Esophagus squamous epithelium (tissue), 5 donors: ENCODE results near the gene TRAPPC2L. TPM values are rescaled to one million over a fixed set of nuclear protein-coding genes. Genes with fewer than 3 reads are reported as not detected.

Experiments
- DNase-seq: peaks from one replicate; lab custom pipeline; 2025; lab: John Stamatoyannopoulos, UW
- H3K27ac ChIP-seq, 4 donors: fragments of 200-600 bp; sonication (generic); one replicate each; pipeline ENCODE4 v1.5.1; 2016 to 2019; ENCODE audit warnings: mild to moderate bottlenecking in 1 of 4
- H3K27me3 ChIP-seq, 4 donors: fragments of 200-600 bp; sonication (generic); 1 replicate in 3 of 4; 2 replicates in 1 of 4; pipeline versions ENCODE4 v1.5.1 to v1.6.0; 2017 to 2021; ENCODE audit warnings: antibody characterized with exemption in 1 of 4
- H3K36me3 ChIP-seq, 3 donors: fragments of 200-600 bp; sonication (generic); one replicate each; pipeline ENCODE4 v1.5.1; 2016 to 2019
- H3K4me1 ChIP-seq, 3 donors: fragments of 200-600 bp; sonication (generic); one replicate each; pipeline ENCODE4 v1.5.1; 2017 to 2019
- H3K4me3 ChIP-seq, 4 donors: fragments of 200-600 bp; sonication (generic); 1 replicate in 3 of 4; 2 replicates in 1 of 4; pipeline ENCODE4 v1.5.1; 2016 to 2019; ENCODE audit warnings: mild to moderate bottlenecking in 2 of 4, moderate library complexity in 1 of 4
- H3K9me3 ChIP-seq, 3 donors: fragments of 200-600 bp; sonication (generic); one replicate each; pipeline ENCODE4 v1.5.1; 2016 to 2019
- CTCF ChIP-seq, 6 experiments: fragments of 450-650 bp in 4 of 6; fragments of 200-600 bp in 2 of 6; sonication (generic) in 2 of 6; IDR thresholded peaks; one replicate each; pipeline ENCODE4 v1.5.1; 2016 to 2019; ENCODE audit warnings: antibody characterized with exemption in 6 of 6, mild to moderate bottlenecking in 4 of 6, moderate library complexity in 4 of 6
- POLR2A ChIP-seq, 4 donors: fragments of 450-650 bp; IDR thresholded peaks; one replicate each; pipeline ENCODE4 v1.6.1; 2017; ENCODE audit warnings: antibody characterized with exemption in 4 of 4, mild to moderate bottlenecking in 4 of 4, moderate library complexity in 3 of 4
- WGBS, 2 donors: methylation state at CpG; one replicate each; pipeline ENCODE4 v1.1.5; 2018; 5-methylcytosine and 5-hydroxymethylcytosine counted together
- intact Hi-C: fragments of 100-400 bp; cut with DNase I; formaldehyde crosslinking; loops from one replicate; pipeline ENCODE4 v1.15.0; 2022
- total RNA-seq, 4 donors: library from RNA; depleted of rRNA; stranded (reverse); fragments of >200 nt; gene quantifications; one replicate each; pipeline ENCODE4 v1.1.0, GENCODE V29; 2016
- donor health status: DM: yes; HTN: yes; CAD: no.

The TRAPPC2L gene
- total RNA-seq, 4 donors from 2014 or later = 20.7 to 29.7 (median 24.7) TPM

- TF ChIP-seq POLR2A (IDR thresholded peaks at IDR 0.05) (no peak), CTCF (IDR thresholded peaks at IDR 0.05) (no peak)
- 92 to 96% methylated on average over 5 to 7 of the region's 19 CpGs for WGBS, 2 donors
- no peaks in the 10 kb centered on the region for H3K27me3 ChIP-seq
- H3K27ac ChIP-seq = no peak overlapping the region
- H3K4me1 ChIP-seq = no peaks in the 10 kb centered on the region
- intact Hi-C loops = no loop called here
- no peaks in the 10 kb centered on the region for H3K9me3 ChIP-seq
- H3K4me3 ChIP-seq = no peak overlapping the region
- peaks cover 12 to 88% (median 18%) of the 10 kb centered on the region in 3 donors for H3K36me3 ChIP-seq
- no peak for DNase-seq
Observed at GRCh38 chr16:88838566-88838965, 18.4 kb upstream of the TRAPPC2L start.

- no peak for DNase-seq
- Histone ChIP-seq H3K4me1 (no peaks in the 10 kb centered on the region), H3K27ac (no peak overlapping the region), H3K9me3 (no peaks in the 10 kb centered on the region), H3K27me3 (no peaks in the 10 kb centered on the region), H3K4me3 (no peak overlapping the region), H3K36me3 (peaks cover 12 to 88% (median 18%) of the 10 kb centered on the region in 3 donors)
- intact Hi-C loops = no loop called here
- WGBS, 2 donors = 98 to 100% methylated on average over 1 to 10 of the region's 39 CpGs
- TF ChIP-seq POLR2A (IDR thresholded peaks at IDR 0.05) (no peak), CTCF (IDR thresholded peaks at IDR 0.05) (no peak)
Observed at GRCh38 chr16:88839026-88839529, 17.8 kb upstream of the TRAPPC2L start.

GRCh38 chr16:88839745-88840599 lies 17.0 kb upstream of the TRAPPC2L start:
- no peak overlapping the region for H3K27ac ChIP-seq
- intact Hi-C loops = no loop called here
- no peak for DNase-seq
- H3K4me1 ChIP-seq = no peaks in the 10 kb centered on the region
- TF ChIP-seq CTCF (IDR thresholded peaks at IDR 0.05) (no peak), POLR2A (IDR thresholded peaks at IDR 0.05) (no peak)
- WGBS, 2 donors = 88 to 96% methylated on average over 4 to 10 of the region's 24 CpGs
- H3K36me3 ChIP-seq = peaks cover 12 to 89% (median 18%) of the 10 kb centered on the region in 3 donors
- H3K27me3 ChIP-seq = no peaks in the 10 kb centered on the region
- no peak overlapping the region for H3K4me3 ChIP-seq
- no peaks in the 10 kb centered on the region for H3K9me3 ChIP-seq

GRCh38 chr16:88840600-88841215 lies 16.2 kb upstream of the TRAPPC2L start:
- intact Hi-C loops = no loop called here
- Histone ChIP-seq H3K27ac (no peak overlapping the region), H3K4me1 (no peaks in the 10 kb centered on the region), H3K36me3 (peaks cover 12 to 84% (median 18%) of the 10 kb centered on the region in 3 donors), H3K4me3 (no peak overlapping the region), H3K27me3 (no peaks in the 10 kb centered on the region), H3K9me3 (no peaks in the 10 kb centered on the region)
- no peak for DNase-seq
- TF ChIP-seq POLR2A (IDR thresholded peaks at IDR 0.05) (no peak), CTCF (IDR thresholded peaks at IDR 0.05) (no peak)
- 91 to 97% methylated on average over 6 to 16 of the region's 30 CpGs for WGBS, 2 donors
